HG02970 (cell line): ENCODE results near the gene APLP2.
"Not testable (repeated sequence)": the region's sequence is repeated elsewhere in the genome, so short reads cannot be mapped to it uniquely, and the experiment has no call there.

ENCODE experiments used
- ATAC-seq: cut with Tn5 transposase; IDR thresholded peaks from one replicate; pipeline ENCODE4 v1.9.1; 2021; ENCODE audit warnings: mild to moderate bottlenecking, moderate library complexity, moderate number of reproducible peaks; ENCODE audit not compliant: unreplicated experiment, low FRiP score

APLP2 gene

GRCh38 chr11:130069659-130070108, at the start of gene APLP2:
TSS of gene APLP2 (plus strand) at chr11:130069894. CDS start at chr11:130069978, 84 bp downstream.
- peak; percentile 96 for ATAC-seq

- ATAC-seq = no peak
Measured at GRCh38 chr11:130020323-130020722, 49.4 kb upstream of the APLP2 start.

- ATAC-seq = not testable (repeated sequence)
Measured at GRCh38 chr11:130021606-130022005, 48.1 kb upstream of the APLP2 start.

GRCh38 chr11:130022799-130023198, 46.9 kb upstream of the APLP2 start:
- ATAC-seq = no peak

GRCh38 chr11:130023204-130023603, 46.5 kb upstream of the APLP2 start:
- ATAC-seq = peak; percentile 96

GRCh38 chr11:130024361-130024760, 45.3 kb upstream of the APLP2 start:
- no peak for ATAC-seq

GRCh38 chr11:130025371-130025770, 44.3 kb upstream of the APLP2 start:
- ATAC-seq = no peak

- peak; percentile 71 for ATAC-seq
Measured at GRCh38 chr11:130029137-130029536, 40.6 kb upstream of the APLP2 start.

GRCh38 chr11:130031056-130031455, 38.6 kb upstream of the APLP2 start:
- no peak for ATAC-seq

GRCh38 chr11:130031945-130032344, 37.7 kb upstream of the APLP2 start:
- ATAC-seq = no peak

- no peak for ATAC-seq
Measured at GRCh38 chr11:130032931-130033330, 36.8 kb upstream of the APLP2 start.

- ATAC-seq = no peak
Measured at GRCh38 chr11:130034236-130034635, 35.5 kb upstream of the APLP2 start.

GRCh38 chr11:130037058-130037457, 32.6 kb upstream of the APLP2 start:
- no peak for ATAC-seq

GRCh38 chr11:130037881-130038585, 31.7 kb upstream of the APLP2 start:
- ATAC-seq = no peak

GRCh38 chr11:130040281-130040940, 29.3 kb upstream of the APLP2 start:
- ATAC-seq = no peak

GRCh38 chr11:130042093-130042591, 27.6 kb upstream of the APLP2 start:
- ATAC-seq = no peak

GRCh38 chr11:130043575-130043974, 26.1 kb upstream of the APLP2 start:
- no peak for ATAC-seq

- no peak for ATAC-seq
Measured at GRCh38 chr11:130047141-130047540, 22.6 kb upstream of the APLP2 start.

GRCh38 chr11:130049328-130049771, 20.3 kb upstream of the APLP2 start:
- ATAC-seq = no peak

- ATAC-seq = no peak
Measured at GRCh38 chr11:130050257-130050656, 19.4 kb upstream of the APLP2 start.

- ATAC-seq = no peak
Measured at GRCh38 chr11:130051082-130051481, 18.6 kb upstream of the APLP2 start.

- no peak for ATAC-seq
Measured at GRCh38 chr11:130052567-130052966, 17.1 kb upstream of the APLP2 start.
